Measurements from ENCODE around the gene ECI1. TPM values are rescaled to one million over a fixed set of nuclear protein-coding genes. Genes with fewer than 3 reads are reported as not detected.

ECI1 gene
- total RNA-seq, 2 experiments from 2014 or later, result 10.1 to 12.5 TPM

GRCh38 chr16:2280981-2281542, 29.7 kb upstream of the ECI1 start:
- peaks cover 5% of the 10 kb centered on the region for H3K36me3 Mint-ChIP-seq (ENCODE audit: low read depth)
- no peaks in the 10 kb centered on the region for H3K27me3 ChIP-seq (ENCODE audit: control insufficient read depth in 1 of 2, insufficient read depth in 2 of 2, low read length in 2 of 2)
- H3K9me3 ChIP-seq (ENCODE audit: control insufficient read depth in 1 of 2, insufficient read depth in 1 of 2, low read length in 2 of 2), result no peaks in the 10 kb centered on the region
- ChIA-PET CTCF (no interaction called here), POLR2A (no interaction called here)
- no peaks in the 10 kb centered on the region for H3K9me3 Mint-ChIP-seq
- intact Hi-C loops (cut with DNase I, micrococcal nuclease), result no loop called here
- no peak overlapping the region for H3K27ac ChIP-seq (ENCODE audit: low read depth in 1 of 2, low read length in 2 of 2)
- H3K27ac Mint-ChIP-seq, result no peak overlapping the region
- no peak overlapping the region for H3K4me3 Mint-ChIP-seq
- no peak for TF ChIP-seq CTCF (IDR thresholded peaks at IDR 0.05)
- ATAC-seq (ENCODE audit: poor library complexity) (no peak), DNase-seq (no peak)
- no peaks in the 10 kb centered on the region for H3K4me1 Mint-ChIP-seq (ENCODE audit: low read depth)
- no peak overlapping the region for H3K4me3 ChIP-seq (ENCODE audit: low read length)
- no peaks in the 10 kb centered on the region for H3K4me1 ChIP-seq (ENCODE audit: insufficient read depth, low read length)
- H3K27me3 Mint-ChIP-seq, result no peaks in the 10 kb centered on the region
- H3K36me3 ChIP-seq (ENCODE audit: insufficient read depth, low read length), result no peaks in the 10 kb centered on the region

GRCh38 chr16:2280461-2280860, 29.1 kb upstream of the ECI1 start:
- TF ChIP-seq CTCF (IDR thresholded peaks at IDR 0.05), result no peak
- no peaks in the 10 kb centered on the region for H3K27me3 ChIP-seq (ENCODE audit: control insufficient read depth in 1 of 2, insufficient read depth in 2 of 2, low read length in 2 of 2)
- intact Hi-C loops (cut with DNase I, micrococcal nuclease), result no loop called here
- ChIA-PET CTCF (no interaction called here), POLR2A (no interaction called here)
- H3K36me3 ChIP-seq (ENCODE audit: insufficient read depth, low read length), result no peaks in the 10 kb centered on the region
- Mint-ChIP-seq H3K4me3 (no peak overlapping the region), H3K36me3 (ENCODE audit: low read depth) (peaks cover 5% of the 10 kb centered on the region), H3K9me3 (no peaks in the 10 kb centered on the region), H3K27me3 (no peaks in the 10 kb centered on the region), H3K27ac (no peak overlapping the region), H3K4me1 (ENCODE audit: low read depth) (no peaks in the 10 kb centered on the region)
- no peaks in the 10 kb centered on the region for H3K9me3 ChIP-seq (ENCODE audit: control insufficient read depth in 1 of 2, insufficient read depth in 1 of 2, low read length in 2 of 2)
- DNase-seq (no peak), ATAC-seq (ENCODE audit: poor library complexity) (no peak)
- no peaks in the 10 kb centered on the region for H3K4me1 ChIP-seq (ENCODE audit: insufficient read depth, low read length)
- no peak overlapping the region for H3K4me3 ChIP-seq (ENCODE audit: low read length)
- H3K27ac ChIP-seq (ENCODE audit: low read depth in 1 of 2, low read length in 2 of 2), result no peak overlapping the region

GRCh38 chr16:2278956-2279800, 27.8 kb upstream of the ECI1 start:
- H3K4me3 Mint-ChIP-seq, result no peak overlapping the region
- Histone ChIP-seq H3K27me3 (ENCODE audit: control insufficient read depth in 1 of 2, insufficient read depth in 2 of 2, low read length in 2 of 2) (no peaks in the 10 kb centered on the region), H3K4me1 (ENCODE audit: insufficient read depth, low read length) (no peaks in the 10 kb centered on the region), H3K27ac (ENCODE audit: low read depth in 1 of 2, low read length in 2 of 2) (no peak overlapping the region), H3K4me3 (ENCODE audit: low read length) (no peak overlapping the region), H3K9me3 (ENCODE audit: control insufficient read depth in 1 of 2, insufficient read depth in 1 of 2, low read length in 2 of 2) (no peaks in the 10 kb centered on the region), H3K36me3 (ENCODE audit: insufficient read depth, low read length) (no peaks in the 10 kb centered on the region)
- DNase-seq, result no peak
- no peak overlapping the region for H3K27ac Mint-ChIP-seq
- H3K9me3 Mint-ChIP-seq, result no peaks in the 10 kb centered on the region
- CTCF ChIA-PET, result no interaction called here
- H3K4me1 Mint-ChIP-seq (ENCODE audit: low read depth), result no peaks in the 10 kb centered on the region
- peaks cover 5% of the 10 kb centered on the region for H3K36me3 Mint-ChIP-seq (ENCODE audit: low read depth)
- no peak for TF ChIP-seq CTCF (IDR thresholded peaks at IDR 0.05)
- no peaks in the 10 kb centered on the region for H3K27me3 Mint-ChIP-seq
- intact Hi-C loops (cut with DNase I, micrococcal nuclease), result no loop called here
- POLR2A ChIA-PET, result no interaction called here
- no peak for ATAC-seq (ENCODE audit: poor library complexity)

All from CD4-positive, alpha-beta T cell (primary cell).